DND-41 (cell line): ENCODE measurements around the gene ANKRD31.
"Not testable (repeated sequence)": the region's sequence is repeated elsewhere in the genome, so short reads cannot be mapped to it uniquely, and the experiment has no call there.

Experiments used
- ATAC-seq: fragments of 200-7000 bp; cut with Tn5 transposase; 3 replicates; pipeline ENCODE4 v1.9.1; 2021; ENCODE audit warnings: low read depth; ENCODE audit not compliant: insufficient read depth
- DNase-seq: peaks from one replicate; pipeline ENCODE4 v3.0.0-alpha.2; 2020
- H2AFZ ChIP-seq: 2 replicates; pipeline ENCODE4 v1.6.0; 2012; ENCODE audit warnings: low read depth, low read length
- H3K27ac ChIP-seq: 2 replicates; pipeline ENCODE4 v1.5.1; 2012; ENCODE audit warnings: low read length, inconsistent platforms
- H3K27me3 ChIP-seq: fragments of 200-600 bp; sonication (generic); 2 replicates; pipeline ENCODE4 v1.6.0; 2012; ENCODE audit warnings: low read length, mild to moderate bottlenecking, inconsistent platforms; ENCODE audit not compliant: insufficient read depth, poor library complexity
- H3K36me3 ChIP-seq: 2 replicates; pipeline ENCODE4 v1.5.1; 2012; ENCODE audit warnings: low read length, inconsistent platforms; ENCODE audit not compliant: insufficient read depth
- H3K4me1 ChIP-seq: 2 replicates; pipeline ENCODE4 v1.5.1; 2012; ENCODE audit warnings: mild to moderate bottlenecking, low read length; ENCODE audit not compliant: insufficient read depth
- H3K4me2 ChIP-seq: 2 replicates; pipeline ENCODE4 v1.6.0; 2012; ENCODE audit warnings: mild to moderate bottlenecking, moderate library complexity, low read length, inconsistent platforms; ENCODE audit not compliant: insufficient read depth
- H3K4me3 ChIP-seq, 2 experiments: fragments of 200-600 bp in 1 of 2; shearing (Covaris generic) in 1 of 2; 2 replicates each; pipeline ENCODE4 v1.5.1; 2012 to 2016; ENCODE audit warnings: inconsistent platforms in 2 of 2, low read length in 2 of 2, mild to moderate bottlenecking in 2 of 2, low read depth in 1 of 2, moderate library complexity in 1 of 2
- H3K79me2 ChIP-seq: 2 replicates; pipeline ENCODE4 v1.6.0; 2012; ENCODE audit warnings: low read length, inconsistent platforms; ENCODE audit not compliant: insufficient read depth
- H3K9ac ChIP-seq: 2 replicates; pipeline ENCODE4 v1.6.0; 2012; ENCODE audit warnings: low read depth, mild to moderate bottlenecking, inconsistent platforms, low read length, moderate library complexity
- H3K9me3 ChIP-seq: 2 replicates; pipeline ENCODE4 v1.5.1; 2012; ENCODE audit warnings: low read length, moderate library complexity, mild to moderate bottlenecking, inconsistent platforms; ENCODE audit not compliant: insufficient read depth, severe bottlenecking
- H4K20me1 ChIP-seq: 2 replicates; pipeline ENCODE4 v1.6.0; 2012; ENCODE audit warnings: low read length; ENCODE audit not compliant: insufficient read depth
- EZH2 ChIP-seq: IDR thresholded peaks from 3 replicates; pipeline ENCODE4 v1.6.1; 2012; ENCODE audit warnings: borderline replicate concordance, low read depth, mild to moderate bottlenecking, moderate library complexity, low read length, inconsistent platforms; ENCODE audit not compliant: severe bottlenecking
- TF ChIP-seq, protein P1 (sequence below): IDR thresholded peaks from 2 replicates; pipeline ENCODE4 v1.5.1; 2012; ENCODE audit warnings: borderline replicate concordance, low read length, moderate library complexity, mild to moderate bottlenecking; ENCODE audit not compliant: poor library complexity, severe bottlenecking; ENCODE audit errors: extremely low read depth

Gene ANKRD31

DNA sequence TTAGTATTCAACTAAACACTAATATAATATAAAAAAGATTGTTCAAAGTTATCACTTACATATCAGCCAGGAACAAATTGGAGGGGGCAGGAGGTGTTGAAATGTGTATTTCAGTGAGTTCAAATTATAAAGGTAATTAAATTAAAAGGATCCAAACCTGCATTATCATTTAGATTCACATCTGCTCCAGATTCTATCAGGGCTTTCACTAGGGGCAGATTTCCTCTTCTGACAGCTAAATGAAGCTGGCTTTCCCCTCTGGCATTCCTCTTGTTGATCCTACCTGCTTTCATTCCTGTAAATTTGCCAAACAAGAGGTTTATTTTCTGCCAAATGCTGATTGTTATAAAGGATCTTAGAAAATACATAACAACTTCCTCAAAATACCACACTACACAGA is 98.0 kb downstream of the ANKRD31 start:
- ATAC-seq (no peak), DNase-seq (no peak)
- Histone ChIP-seq H3K27ac (no peak overlapping the region), H3K4me1 (no peaks in the 10 kb centered on the region), H3K79me2 (no peaks in the 10 kb centered on the region), H3K36me3 (no peaks in the 10 kb centered on the region), H3K4me3 (no peak overlapping the region), H4K20me1 (no peaks in the 10 kb centered on the region), H3K9me3 (no peaks in the 10 kb centered on the region), H2AFZ (no peak overlapping the region), H3K9ac (no peak overlapping the region), H3K4me2 (no peak overlapping the region), H3K27me3 (no peaks in the 10 kb centered on the region)
- TF ChIP-seq EZH2, result no peak
- TF ChIP-seq, protein P1, sequence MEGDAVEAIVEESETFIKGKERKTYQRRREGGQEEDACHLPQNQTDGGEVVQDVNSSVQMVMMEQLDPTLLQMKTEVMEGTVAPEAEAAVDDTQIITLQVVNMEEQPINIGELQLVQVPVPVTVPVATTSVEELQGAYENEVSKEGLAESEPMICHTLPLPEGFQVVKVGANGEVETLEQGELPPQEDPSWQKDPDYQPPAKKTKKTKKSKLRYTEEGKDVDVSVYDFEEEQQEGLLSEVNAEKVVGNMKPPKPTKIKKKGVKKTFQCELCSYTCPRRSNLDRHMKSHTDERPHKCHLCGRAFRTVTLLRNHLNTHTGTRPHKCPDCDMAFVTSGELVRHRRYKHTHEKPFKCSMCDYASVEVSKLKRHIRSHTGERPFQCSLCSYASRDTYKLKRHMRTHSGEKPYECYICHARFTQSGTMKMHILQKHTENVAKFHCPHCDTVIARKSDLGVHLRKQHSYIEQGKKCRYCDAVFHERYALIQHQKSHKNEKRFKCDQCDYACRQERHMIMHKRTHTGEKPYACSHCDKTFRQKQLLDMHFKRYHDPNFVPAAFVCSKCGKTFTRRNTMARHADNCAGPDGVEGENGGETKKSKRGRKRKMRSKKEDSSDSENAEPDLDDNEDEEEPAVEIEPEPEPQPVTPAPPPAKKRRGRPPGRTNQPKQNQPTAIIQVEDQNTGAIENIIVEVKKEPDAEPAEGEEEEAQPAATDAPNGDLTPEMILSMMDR, result no peak

DNA sequence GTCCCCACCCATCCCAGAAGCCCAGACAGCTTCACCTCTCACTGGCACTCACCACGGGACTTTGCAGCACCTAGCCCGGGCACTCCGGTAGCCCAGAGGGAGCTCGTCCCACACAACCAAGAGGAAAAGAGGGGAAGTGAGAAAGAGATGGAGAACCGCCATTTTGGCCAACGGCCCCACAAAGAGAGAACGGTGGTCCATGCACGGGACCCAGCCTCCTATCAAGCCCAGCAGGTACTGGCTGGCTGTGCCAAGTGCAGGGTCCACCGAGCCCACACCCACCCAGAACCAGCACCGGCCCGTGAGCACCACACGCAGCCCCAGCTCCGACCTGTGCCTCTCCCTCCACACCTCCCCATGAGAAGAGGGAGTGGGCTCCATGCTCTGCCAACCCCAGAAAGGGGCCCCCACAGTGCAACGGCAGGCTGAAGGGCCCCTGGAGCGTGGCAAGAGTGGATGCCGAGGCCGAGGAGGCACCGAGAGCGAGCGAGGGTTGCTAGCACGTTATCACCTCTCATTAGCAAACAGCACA is 105.8 kb downstream of the ANKRD31 start:
- H3K27ac ChIP-seq, result no peak overlapping the region

DNA sequence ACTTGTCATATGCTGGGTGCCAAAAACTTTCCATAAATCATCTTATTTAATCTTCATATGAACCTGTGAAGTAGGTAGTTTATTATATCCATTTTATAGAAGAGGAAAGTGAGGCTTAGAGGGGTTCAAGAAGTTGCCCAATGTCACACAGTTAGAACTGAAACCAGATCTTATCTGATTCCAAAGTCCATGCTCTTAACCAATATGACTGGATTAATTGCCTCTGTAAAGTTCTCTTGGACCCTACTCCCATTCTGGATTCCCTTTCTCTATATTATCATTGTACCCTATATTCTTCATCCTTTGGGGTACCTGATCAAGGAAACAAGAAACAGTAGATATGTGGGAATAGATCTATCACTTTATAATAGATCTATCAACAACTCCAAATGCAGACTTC is 119.8 kb downstream of the ANKRD31 start:
- TF ChIP-seq, protein P1, result no peak
- no peak for TF ChIP-seq EZH2
- H2AFZ ChIP-seq, result no peak overlapping the region
- no peak for ATAC-seq
- no peaks in the 10 kb centered on the region for H3K79me2 ChIP-seq
- H4K20me1 ChIP-seq, result no peaks in the 10 kb centered on the region
- H3K9me3 ChIP-seq, result no peaks in the 10 kb centered on the region
- no peak overlapping the region for H3K27ac ChIP-seq
- no peaks in the 10 kb centered on the region for H3K36me3 ChIP-seq
- H3K4me1 ChIP-seq, result no peaks in the 10 kb centered on the region
- H3K4me2 ChIP-seq, result no peak overlapping the region
- no peaks in the 10 kb centered on the region for H3K27me3 ChIP-seq
- DNase-seq, result no peak
- no peak overlapping the region for H3K9ac ChIP-seq
- no peak overlapping the region for H3K4me3 ChIP-seq

More for the DNA sequence above, 105.8 kb downstream of the ANKRD31 start:
- Histone ChIP-seq H4K20me1 (no peaks in the 10 kb centered on the region), H3K9ac (no peak overlapping the region), H3K4me2 (no peak overlapping the region), H3K36me3 (no peaks in the 10 kb centered on the region), H2AFZ (no peak overlapping the region), H3K27me3 (no peaks in the 10 kb centered on the region), H3K79me2 (no peaks in the 10 kb centered on the region), H3K4me3 (no peak overlapping the region), H3K9me3 (peaks cover 5% of the 10 kb centered on the region), H3K4me1 (no peaks in the 10 kb centered on the region)
- no peak for TF ChIP-seq EZH2
- TF ChIP-seq, protein P1, result no peak
- DNase-seq, result no peak
- ATAC-seq, result no peak

GRCh38 chr5:75114311-75114710 is 122.4 kb downstream of the ANKRD31 start:
- H3K36me3 ChIP-seq, DNase-seq, H3K4me2 ChIP-seq, H3K27me3 ChIP-seq, H3K4me3 ChIP-seq, H3K27ac ChIP-seq, H2AFZ ChIP-seq, H3K4me1 ChIP-seq, H4K20me1 ChIP-seq, H3K9me3 ChIP-seq, H3K79me2 ChIP-seq, ATAC-seq, H3K9ac ChIP-seq: not testable (repeated sequence)
